CD4-positive, alpha-beta T cell treated with Interferon gamma for 1 hour (primary cell): ENCODE results near the gene ZNF148.

ENCODE experiments used
- DNase-seq: peaks from one replicate; pipeline ENCODE4 v3.0.0-alpha.2; 2020

ZNF148 gene

GRCh38 chr3:125278155-125278554 is 97.0 kb downstream of the ZNF148 start:
- no peak for DNase-seq

- DNase-seq = no peak
These were observed 104.0 kb downstream of the ZNF148 start for GRCh38 chr3:125271127-125271526.

GRCh38 chr3:125267460-125267859 is 107.7 kb downstream of the ZNF148 start:
- no peak for DNase-seq

GRCh38 chr3:125266971-125267370 is 108.2 kb downstream of the ZNF148 start:
- no peak for DNase-seq

- no peak for DNase-seq
These were observed 113.0 kb downstream of the ZNF148 start for GRCh38 chr3:125262161-125262560.

DNA sequence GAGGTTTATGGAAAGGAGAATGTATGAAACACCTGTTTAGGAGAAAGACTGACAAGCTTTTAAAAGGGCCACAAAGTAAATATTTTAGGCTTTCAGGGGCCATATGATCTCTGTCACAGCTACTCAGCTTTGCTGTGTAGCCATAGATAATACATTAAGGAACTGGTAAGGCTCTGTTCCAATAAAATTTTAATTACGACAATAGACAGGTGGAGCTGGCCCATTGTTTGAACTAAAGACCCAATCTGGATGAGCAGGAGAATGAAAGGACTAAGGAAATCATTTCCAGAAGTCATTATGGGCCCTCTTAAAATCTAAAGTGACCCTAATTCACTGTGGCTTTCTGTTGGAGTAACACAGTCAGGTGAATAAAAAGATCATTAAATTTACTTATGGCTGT is 114.1 kb downstream of the ZNF148 start:
- no peak for DNase-seq

DNA sequence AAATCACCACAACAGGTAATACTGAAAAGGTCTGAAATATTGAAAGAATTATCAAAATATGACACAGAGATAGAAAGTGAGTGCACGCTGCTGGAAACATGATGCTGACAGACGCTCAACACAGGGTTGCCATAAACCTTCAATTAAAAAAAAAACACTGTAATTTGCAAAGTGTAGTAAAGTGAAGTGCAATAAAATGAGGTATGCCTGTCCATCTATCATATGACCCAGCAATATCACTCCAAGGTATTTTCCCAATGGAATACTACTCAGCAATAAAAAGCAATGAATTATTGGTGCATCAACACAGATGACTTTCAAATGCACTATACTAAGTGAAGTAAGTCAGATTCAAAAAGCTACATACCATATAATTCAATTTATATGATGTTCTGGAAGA is 115.0 kb downstream of the ZNF148 start:
- DNase-seq = no peak

GRCh38 chr3:125257536-125257935 is 117.6 kb downstream of the ZNF148 start:
- no peak for DNase-seq

GRCh38 chr3:125256675-125257074 is 118.5 kb downstream of the ZNF148 start:
- DNase-seq = no peak

- no peak for DNase-seq
These were observed 124.2 kb downstream of the ZNF148 start for GRCh38 chr3:125250973-125251372.

DNA sequence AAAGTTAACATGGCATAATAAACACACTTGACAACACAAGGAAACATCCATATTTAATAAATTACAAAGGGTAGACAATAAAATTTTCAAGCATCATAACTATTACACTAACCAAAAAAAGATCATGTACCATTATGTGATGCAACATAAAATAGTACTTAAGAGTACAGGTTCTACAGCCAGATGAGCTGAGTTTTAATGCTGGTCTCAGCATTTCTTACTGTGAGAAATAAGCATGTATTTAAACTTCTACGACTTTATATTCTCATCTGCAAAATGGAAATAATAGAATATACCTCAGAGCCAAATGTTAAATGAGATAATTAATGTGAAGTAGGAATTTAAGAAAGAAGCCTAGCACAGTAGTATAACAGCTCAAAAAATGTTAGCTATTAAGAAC is 128.9 kb downstream of the ZNF148 start:
- no peak for DNase-seq

- DNase-seq = no peak
These were observed 129.6 kb downstream of the ZNF148 start for GRCh38 chr3:125245521-125245920.

DNA sequence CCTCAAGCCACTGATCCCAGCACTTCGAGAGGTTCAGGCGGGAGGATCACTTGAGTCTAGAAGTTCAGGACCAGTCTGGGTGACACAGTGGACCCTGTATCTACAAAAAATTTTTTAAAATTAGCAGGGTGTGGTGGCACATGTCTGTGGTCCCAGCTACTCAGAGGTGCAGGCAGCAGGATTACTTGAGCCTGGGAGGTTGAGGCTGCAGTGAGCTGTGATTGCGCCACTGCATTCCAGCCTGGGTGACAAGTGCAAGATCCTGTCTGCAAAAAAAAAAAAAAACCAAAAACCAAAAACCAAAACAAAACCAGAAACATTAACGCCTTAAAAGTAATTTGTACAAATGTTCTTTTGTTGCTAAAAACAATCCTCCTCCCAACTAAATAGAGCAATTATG is 134.6 kb downstream of the ZNF148 start:
- no peak for DNase-seq

GRCh38 chr3:125239266-125239665 is 135.9 kb downstream of the ZNF148 start:
- DNase-seq = no peak

DNA sequence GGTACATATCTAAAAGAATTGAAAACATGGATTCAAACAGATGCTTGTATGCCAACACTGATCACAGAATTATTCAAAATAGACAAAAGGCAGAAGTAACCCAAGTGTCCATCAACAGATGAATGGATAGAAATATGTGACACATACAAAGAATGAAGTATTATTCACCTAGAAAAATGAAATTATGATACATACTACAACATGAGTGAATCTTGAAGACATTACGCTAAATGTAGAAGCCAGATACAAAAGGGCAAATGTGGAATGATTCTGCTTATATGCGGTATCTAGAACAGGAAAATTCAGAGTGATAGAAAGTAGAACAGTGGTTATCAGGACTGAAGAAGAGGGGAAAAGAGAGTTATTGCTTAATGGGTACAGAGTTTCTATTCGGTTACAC is 136.4 kb downstream of the ZNF148 start:
- DNase-seq = no peak

DNA sequence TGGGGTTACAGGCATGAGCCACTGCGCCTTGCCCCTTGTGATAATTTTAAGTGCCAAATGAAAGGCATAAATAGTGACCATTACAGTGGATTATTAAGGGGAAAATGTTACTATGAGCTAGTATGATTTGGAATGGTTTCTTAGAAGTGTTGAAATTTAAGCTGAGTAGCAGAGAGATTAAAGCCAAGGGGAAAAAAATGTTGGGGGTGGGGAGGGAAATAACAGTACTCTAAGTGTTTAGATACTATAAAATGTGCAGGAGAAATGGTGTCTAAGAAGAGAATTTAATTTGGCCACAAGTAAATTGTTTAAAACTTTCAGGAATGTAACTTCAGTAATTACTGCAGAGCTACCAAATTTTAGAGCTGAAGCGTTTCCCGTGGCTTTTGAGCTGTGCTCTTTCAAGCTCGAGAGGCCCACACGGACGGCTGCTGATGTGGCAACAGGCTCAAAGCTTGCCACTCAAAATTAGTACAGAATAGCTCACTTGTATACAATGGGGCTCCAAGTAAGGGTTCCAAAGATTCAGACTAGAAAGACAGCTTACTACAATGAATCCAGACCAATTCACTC is 138.7 kb downstream of the ZNF148 start:
- no peak for DNase-seq

DNA sequence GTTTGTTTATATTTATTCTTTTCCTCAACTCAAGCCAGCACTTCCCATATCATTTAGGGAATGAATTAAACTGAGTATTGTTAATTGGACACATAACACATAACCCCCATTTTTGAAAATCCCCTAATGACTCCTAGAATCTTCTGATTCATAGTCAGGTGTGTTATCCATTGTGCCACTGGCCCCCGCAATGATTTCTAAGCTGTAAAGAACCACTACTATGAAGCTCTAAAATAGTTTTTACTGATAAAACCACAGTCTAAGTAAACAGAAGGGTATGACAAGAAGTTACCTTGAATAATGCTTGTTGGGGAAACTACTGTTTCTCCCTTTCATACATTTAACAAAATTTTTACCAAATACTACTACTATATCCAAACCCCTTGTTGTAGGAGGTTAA is 140.3 kb downstream of the ZNF148 start:
- DNase-seq = no peak

DNA sequence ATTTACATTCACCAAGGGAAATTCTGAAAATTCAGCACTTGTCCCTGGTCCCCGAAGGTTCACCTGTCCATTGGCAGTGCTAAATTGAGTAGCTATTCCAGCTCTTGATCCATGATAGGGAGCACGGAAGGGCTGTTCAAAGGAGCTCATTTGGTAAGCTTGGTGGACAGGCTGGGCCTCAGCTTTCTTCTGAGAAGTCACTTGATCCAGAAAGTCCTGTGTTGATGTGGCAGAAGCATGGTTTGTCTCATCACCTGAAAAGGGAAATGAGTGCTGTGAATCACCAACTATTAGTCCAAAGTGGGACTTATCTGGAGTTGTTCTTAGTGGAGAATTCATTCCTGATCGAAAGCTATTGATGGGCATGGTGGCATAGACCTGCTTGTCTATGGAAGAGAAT is 142.7 kb downstream of the ZNF148 start:
- no peak for DNase-seq

DNA sequence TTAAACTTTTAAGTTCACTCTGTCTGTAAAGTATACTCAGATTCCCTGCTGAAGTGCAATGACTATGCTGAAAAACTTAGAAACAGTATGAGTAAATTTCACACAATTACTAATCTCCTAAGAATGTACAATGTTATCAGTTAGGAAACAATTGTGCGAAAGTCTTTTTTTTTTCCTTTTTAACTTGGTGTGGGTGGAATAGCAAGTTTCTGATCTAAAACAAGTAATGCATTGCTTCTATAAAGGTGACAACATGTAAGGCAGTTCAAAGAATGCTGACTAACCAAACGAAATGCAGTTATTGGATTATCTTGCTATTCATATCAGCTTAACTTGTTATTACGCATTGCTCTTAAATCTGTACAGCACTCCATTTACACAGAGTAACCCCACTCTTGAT is 143.2 kb downstream of the ZNF148 start:
- no peak for DNase-seq

DNA sequence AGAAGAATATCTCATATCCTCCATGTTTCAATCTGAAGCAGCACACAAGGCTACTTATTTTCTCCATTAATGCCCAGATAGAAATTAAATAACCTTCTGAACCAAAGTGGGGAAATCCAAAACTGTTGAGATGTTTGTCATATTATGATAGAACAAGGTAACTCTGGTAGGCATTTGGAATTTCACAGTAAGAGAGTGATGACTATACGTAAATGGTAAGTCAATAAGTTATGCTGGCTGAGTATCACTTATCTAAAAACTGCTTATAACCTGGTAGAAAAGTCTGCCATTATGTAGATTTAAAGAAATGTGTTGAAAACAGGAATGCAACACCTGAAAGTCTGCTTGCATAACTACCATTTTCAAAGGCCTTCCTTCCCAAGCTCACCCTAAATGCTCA is 145.4 kb downstream of the ZNF148 start:
- DNase-seq = no peak

GRCh38 chr3:125229168-125229567 is 146.0 kb downstream of the ZNF148 start:
- DNase-seq = no peak

DNA sequence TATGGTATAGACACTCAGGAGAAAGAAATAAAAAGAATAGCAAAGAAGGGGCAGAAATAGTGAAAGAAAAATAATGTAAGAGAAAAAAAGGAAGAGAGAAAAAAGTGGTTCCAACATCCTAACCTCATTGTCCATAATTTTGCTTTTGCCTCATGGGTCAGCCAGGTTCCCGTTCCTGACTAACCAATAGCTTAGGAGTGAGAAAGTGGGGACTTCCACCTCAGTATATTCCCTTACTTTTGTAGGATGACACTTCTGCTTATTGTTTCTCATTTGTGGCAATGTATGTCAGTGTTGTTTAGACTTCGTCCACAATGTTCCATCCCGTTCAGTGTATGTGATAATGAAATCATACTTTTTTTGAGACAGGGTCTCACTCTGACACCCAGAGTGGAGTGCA is 153.3 kb downstream of the ZNF148 start:
- DNase-seq = no peak

DNA sequence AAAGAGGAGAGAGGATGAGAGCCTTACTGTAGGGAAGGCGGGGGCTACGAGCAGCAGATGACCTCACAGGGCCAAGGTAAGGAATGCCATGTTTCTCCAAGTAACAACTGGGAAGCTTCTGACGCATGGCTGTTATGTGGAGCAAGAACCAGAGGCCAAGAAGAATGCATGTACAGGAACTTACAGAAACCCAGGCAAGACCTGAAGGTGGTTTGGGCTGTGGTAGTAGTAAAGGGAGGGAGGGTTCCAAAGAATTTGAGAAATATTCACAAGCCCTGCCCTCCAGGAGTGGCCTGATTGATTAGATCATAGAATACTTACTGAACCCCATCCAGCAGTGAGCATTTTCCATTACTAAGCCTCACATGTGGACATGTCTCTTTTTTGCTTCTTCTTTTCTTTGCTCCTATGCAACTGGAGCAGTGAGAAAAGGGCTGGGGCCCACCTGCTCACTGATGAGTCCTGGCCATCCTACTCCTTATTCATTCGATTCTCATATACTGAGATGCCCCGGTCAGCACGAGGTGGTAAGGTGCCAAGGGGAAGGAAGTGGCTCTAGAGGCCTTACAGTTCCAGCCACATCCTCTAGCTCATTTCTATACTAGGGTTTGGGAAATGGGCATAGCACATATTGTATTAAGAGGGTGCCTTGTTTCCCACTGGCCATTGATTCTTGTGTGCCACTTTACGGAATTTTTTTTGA is 154.2 kb downstream of the ZNF148 start:
- no peak for DNase-seq

DNA sequence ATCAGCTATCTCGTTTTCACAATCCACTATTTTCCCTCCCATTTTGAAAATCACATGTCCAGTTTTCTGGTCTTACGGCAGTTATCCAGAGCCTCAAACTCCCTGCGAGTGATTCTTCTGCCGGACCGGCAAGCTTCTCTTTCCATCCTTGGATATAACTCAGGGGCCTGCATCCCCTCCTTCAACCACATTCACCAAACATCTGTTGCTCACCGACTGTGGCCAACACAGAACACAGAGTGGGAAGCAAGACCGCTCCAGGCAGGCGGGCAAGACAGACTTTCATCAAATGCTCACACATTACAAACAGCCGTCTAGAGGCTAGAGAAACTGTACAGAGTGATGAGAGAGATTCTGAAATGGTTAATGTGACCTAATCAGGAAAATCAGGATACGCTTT is 154.9 kb downstream of the ZNF148 start:
- no peak for DNase-seq

GRCh38 chr3:125219261-125219701 is 155.8 kb downstream of the ZNF148 start:
- no peak for DNase-seq
